T-helper 9 cell (primary cell): ENCODE measurements around the gene MSI2.

Experiments
- DNase-seq: peaks from one replicate; pipeline ENCODE4 v3.0.0-alpha.2; 2020

MSI2 gene

GRCh38 chr17:57533684-57534305 is 277.5 kb downstream of the MSI2 start:
- DNase-seq: no peak

DNA sequence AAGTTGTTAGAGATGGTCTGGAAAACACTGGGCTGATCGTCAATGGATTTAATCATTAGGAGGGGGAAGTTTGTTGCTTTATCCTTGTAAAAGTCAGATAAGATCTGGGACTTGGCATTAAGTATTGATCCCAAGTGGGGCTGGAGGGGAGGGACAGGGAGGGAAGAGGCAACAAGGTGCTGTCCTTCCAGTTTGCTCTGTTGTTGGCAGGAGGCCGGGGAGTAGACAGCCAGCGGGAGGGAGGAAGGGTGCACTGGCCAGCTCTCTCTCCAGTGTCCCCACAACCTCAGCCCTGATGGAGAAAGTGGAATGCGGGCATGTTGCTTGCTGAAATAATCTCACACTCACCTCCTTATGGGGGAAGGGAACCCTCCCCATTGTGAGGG is 278.5 kb downstream of the MSI2 start:
- DNase-seq: no peak

DNA sequence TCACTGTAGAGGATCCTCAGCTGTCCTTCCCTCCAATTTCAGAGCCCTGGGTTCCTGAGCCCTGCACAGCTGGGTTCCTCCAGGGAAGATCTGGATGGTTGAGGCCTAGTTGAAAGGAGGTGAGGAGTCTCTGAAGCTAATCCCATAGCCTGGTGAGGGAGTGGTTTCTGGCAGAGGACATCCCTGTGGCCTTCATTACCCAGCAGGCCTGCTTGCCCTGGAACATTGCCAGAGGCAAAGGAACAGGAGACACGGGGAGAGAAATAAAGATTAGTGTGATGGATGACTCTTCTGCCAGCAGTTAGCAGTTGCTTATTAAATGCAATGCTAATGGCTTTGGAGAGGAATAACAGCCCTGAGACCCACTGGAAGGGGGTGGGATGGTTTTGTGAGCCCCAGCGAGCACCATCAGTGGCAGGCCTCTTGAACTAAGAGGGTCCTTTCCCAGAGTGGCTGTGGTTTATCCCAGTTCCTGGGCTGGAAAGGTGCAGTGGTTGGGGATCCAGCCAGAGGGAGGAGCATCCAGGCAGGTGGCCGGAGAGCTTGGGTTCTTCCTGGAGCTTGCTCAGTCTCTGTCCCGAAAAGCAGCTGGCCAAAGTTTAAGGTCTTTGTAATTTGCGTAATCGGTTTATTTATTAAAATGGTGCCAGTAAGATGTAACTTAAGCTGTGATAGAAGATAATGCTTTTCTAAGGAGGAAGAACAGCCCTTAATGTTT is 279.1 kb downstream of the MSI2 start:
- no peak for DNase-seq

DNA sequence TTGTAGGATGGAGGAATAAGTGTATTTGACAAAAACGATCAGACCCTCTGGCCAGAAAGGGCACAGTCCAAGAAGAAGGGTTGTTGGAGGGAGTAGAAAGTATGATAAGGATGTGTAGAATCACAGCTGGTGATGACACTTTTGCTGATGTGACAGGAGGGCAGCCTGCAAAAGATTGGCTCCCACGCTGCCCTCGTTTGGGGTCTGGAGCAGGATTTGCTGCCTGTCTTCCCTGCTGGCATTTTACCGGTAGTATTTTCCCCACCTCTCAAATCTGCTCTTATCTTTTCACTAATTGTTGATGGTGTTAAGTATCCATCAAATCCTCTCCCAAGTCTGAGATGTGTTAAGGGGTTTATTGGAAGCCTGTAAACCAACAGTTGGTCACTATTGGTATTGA is 280.0 kb downstream of the MSI2 start:
- no peak for DNase-seq

DNA sequence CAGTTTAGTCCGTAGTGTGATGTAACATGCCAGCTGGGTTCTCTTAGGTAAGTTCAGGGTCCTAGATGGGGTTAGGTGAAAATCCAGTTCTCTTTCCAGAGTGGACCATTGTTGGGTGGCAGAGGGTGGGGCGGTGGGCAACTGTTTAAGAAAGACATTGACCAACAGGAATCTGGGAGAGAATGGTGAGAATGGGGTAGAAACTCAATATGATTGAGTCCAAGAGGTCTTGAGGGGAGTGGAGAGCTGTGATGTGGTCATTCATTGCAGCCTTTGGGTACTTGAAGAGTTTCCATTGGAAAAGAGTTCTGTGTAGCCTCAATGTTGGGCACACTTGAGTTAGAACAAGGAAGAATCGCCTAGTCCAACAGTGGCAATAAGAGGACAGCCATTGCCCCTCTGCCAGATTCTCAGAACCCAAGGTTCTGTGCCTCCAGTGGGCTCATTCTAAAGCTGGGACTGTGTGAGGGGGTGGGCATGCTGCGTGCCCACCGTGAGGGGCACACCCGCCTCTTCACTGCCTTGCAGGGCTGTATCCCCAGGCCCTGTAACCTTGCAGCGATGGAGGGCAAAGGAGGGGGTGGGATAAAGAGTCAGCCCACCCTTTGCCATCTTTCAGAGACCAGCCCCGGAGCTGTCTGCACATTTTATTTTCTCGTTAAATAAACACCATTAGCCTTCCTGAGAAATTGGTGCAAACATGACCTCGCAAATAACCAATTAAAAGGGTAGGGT is 280.6 kb downstream of the MSI2 start:
- no peak for DNase-seq

- DNase-seq: no peak
Observed at GRCh38 chr17:57537524-57538410, 281.4 kb downstream of the MSI2 start.

DNA sequence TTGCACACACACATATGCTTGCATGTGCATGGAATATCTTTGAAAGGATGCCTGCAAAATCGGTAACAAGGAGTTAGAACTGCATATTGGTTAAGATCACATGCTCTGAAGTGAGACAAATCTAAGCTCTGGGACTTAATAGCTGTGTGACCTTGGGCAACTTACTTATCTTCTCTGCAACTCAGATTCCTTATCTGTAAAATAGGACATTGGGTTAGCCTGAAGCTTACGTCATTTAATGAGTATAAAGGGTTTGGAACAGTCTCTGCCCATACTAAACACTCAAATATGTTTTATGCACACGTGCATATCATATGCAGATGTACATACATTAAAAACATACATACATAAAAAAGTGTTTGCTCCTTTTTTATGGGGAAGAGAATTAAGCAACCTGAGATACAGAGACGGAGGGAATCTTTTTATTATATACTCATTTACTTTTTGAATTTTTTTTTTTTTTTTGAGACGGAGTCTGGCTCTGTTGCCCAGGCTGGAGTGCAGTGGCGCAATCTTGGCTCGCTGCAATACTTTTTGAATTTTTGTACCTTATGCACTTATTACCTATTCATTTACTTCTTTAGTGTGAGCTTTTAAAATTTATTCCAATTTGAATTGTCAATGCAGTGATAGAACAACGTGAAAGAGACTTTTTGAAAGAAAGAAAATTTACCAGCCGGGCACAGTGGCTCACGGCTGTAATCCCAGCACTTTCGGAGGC is 282.6 kb downstream of the MSI2 start:
- DNase-seq: no peak

DNA sequence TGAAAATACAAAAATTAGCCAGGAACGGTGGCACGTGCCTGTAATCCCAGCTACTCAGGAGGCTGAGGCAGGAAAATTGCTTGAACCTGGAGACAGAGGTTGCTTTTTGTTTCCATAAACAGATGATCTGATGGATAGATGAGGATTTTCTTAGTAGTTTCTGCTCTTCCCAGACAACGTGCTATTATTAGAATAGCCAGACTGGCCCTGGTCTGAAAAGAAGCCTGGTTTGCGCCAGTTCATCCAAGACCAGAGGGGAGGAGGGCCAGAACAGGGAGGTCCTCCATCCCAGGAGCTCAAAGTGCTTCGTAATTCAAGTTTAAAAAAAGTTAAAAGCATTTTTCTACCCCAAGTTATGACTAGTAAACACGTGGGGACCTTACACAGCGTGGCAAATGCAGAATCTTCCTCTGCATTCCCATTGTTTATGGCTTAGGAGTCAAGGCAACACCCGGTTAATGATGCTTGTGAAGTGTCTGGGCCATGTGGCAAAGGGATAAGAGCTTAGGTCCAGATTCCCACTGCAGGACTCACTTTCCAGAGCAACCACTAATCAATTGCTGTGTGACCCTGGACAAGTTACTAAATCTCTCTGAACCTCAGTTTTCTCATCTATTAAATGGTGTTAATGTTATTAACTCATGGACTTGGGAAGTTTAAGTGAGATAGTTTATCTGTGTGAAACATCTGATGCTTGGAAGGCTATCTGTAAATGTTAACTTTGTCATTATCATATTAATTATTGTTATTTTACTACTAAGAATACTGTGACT is 283.4 kb downstream of the MSI2 start:
- DNase-seq: no peak

- DNase-seq: no peak
Observed at GRCh38 chr17:57540596-57540995, 284.3 kb downstream of the MSI2 start.

DNA sequence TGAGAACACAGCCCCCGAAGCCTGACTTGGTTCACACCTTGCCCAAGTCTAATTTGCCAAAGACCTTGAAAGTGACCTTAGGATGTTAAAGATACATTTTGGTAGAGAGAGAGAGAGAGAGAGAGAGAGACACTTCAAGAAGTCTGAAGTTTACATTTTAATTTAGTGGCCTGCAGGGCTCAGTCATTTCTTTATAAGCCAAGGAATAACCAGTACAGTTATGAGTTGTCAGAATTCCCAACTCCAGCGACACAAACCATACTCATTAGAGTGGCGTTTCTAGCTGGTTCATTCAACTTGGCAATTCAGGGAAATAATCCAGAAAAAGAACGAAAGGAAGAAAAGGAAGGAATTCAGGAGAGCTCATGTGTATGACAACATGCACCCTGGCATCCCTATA is 284.7 kb downstream of the MSI2 start:
- DNase-seq: no peak

GRCh38 chr17:57541472-57542394 is 285.4 kb downstream of the MSI2 start:
- DNase-seq: no peak

GRCh38 chr17:57542510-57542909 is 286.2 kb downstream of the MSI2 start:
- DNase-seq: no peak

DNA sequence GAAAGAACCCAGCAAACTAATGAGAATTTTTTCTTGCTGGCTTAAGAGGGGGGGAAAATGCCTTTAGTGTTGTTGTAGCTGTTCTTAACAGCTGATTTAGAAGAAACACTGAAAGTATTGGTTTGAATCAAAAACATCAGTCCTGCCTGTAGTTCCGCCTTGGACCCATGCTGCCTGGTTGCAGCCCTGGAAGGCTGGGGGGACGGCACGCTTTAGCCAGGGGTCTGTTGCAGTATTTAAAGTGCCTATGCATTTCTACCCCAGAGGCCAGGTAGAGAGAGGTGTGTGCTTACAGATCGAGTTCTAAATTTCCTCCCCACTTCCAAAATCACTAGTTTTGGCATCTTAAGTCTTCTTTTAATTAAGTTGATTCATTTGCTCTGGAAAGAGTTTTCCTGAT is 286.9 kb downstream of the MSI2 start:
- no peak for DNase-seq

- DNase-seq: no peak
Observed at GRCh38 chr17:57544401-57544800, 288.1 kb downstream of the MSI2 start.

DNA sequence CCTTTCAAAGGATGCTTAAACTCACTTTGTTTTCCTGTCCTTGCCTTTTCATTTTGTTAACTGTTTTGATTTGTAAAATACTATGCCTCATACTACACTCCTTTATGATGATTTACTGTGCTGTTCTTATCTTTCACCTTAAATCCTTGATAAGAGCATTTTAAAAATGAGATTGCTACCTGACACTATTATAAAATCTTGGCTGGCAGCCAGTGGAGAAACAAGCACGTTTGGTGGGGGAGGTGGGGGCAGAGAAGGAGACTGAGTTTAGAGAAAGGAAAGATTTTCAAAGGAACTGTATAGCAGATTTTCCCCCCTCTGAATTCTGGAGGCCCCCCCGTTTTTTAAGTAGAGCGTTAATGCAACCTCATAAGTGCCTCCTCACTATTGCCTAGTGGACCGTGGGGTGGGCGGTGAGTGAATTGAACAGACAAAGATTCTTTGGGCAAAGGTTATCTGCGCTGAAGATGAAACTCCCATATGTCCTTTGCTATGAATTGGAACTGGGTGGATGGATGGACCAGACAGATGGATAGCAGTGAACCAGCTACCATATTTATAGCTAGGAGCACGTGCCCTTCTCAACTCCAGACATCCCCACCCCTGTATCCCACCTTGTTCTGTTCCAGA is 288.6 kb downstream of the MSI2 start:
- DNase-seq: no peak

DNA sequence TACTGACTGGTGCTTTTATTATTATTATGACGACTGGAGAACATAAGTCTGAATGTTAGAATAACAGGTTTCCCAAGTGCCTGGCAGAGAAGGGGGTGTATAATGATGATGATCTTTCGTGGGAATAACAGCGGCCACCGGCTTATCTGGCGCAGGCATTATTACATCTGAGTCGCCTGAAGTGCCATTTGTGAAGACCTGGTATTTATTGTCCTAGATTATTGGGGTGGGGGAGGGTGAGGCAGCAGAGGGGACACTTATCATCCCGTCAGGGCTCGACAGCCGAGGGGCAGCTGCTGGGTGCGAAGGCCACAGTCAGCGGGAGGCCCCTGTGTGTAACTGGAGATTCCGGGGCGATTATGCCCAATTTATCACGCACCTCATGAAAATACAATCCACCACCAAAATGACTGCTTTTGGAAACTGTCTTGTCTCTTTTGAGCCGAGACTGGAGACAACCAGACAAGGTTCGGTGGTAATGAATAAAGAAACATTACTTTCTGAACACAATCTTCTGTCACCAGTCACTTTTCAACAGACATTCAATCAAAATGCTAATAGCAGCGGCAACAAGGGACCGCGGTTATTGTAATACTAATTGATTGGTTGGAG is 289.5 kb downstream of the MSI2 start:
- DNase-seq: no peak

DNA sequence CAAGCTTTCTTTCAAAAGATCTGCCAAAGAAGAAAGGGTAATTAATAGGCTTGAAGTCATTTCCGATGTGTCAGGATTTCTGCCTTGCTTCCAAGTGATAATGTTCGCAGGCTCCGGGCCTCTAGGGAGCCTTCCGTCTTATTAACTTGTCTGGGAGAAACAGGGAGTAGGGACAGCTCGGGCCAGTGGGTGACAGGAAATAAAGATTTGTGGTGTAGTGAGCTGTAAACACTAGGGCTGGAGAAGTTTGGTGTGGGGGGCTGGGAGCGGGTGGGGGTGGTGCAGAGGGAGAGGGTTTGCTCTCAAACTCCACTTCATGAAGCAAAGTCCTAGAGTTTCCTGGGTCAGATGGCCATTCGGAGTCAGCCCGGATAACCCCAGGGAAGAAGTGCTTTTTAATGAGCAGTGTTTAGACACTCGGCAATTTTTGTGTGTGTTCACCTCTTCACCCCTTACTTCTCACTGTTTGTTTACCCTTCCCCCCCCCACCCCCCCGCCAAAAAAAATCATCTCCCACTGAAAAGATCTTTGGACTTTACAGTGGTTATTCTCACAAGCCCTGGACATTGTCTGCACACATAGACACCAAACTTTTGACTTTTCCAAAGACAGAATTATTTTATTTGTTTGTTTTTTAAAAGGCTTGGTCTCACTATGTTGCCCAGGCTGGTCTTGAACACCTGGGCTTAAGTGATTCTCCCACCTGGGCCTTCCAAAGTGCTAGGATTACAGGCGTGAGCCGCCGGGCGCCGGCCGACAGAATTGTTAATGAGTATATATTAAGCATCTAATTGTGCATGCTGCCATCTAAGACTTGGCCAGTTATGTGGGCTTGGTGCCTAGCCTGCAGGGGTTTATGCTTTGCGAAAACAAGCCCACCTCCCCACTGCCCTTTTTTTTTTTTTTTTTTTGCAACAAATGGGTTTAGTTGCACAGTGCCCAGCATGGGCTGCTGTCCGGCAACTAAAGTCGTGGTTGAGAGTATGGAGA is 292.4 kb downstream of the MSI2 start:
- no peak for DNase-seq

DNA sequence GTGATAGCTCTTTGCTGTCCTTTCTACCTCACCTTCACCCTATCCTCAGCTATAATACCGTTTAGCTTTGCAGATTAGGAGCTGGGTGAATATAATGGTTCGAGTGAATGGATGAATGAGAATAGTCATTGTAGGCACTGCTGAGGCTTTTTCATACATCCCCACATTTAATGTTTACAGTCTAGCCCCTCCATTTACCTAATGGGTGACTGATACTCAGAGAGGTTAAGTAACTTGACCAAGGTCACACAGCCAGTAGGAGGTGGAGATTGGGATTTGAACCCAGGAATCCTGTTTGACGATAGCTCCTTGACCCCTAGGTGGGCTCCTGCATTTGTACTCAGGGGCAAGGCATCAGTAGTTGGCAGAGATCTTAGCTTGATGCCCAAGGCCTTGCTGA is 293.1 kb downstream of the MSI2 start:
- DNase-seq: no peak
